ENCODE data around the gene ZFR2.

DNA sequence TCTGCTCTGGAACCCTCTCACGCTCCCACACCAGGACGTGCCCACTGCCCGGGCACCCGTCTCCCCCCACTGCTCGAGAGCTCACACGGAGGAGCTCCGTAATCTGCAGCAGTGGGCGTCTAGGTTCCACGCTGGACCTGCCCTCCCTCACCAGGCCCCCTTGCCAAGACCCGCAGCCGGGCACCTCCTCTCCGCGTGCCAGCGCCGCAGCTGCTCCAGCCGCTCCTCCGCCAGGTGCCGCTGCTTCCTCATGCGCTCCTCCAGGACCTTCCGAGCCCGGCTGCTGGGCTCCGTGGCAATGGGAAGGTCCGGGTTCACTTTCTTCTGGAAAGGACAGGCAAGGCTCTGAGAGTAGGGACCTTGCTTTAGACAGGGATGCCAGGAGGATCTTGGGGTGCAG, 47.7 kb downstream of the ZFR2 start:
- TF ChIP-seq CHD2 (IDR thresholded peaks at IDR 0.05; ENCODE audit: low read length, partially characterized antibody) (no peak), REST (IDR thresholded peaks at IDR 0.05; ENCODE audit: low read depth, low read length) (no peak), POLR2AphosphoS5 (IDR thresholded peaks at IDR 0.05; ENCODE audit: low read depth, low read length) (no peak), TAF1 (IDR thresholded peaks at IDR 0.05; ENCODE audit: borderline replicate concordance, low read depth, low read length) (no peak), FOSL2 (IDR thresholded peaks at IDR 0.05; ENCODE audit: borderline replicate concordance, low read depth) (no peak), SIN3A (IDR thresholded peaks at IDR 0.05; ENCODE audit: borderline replicate concordance, low read depth, low read length) (no peak)
- TF ChIP-seq, protein P1, sequence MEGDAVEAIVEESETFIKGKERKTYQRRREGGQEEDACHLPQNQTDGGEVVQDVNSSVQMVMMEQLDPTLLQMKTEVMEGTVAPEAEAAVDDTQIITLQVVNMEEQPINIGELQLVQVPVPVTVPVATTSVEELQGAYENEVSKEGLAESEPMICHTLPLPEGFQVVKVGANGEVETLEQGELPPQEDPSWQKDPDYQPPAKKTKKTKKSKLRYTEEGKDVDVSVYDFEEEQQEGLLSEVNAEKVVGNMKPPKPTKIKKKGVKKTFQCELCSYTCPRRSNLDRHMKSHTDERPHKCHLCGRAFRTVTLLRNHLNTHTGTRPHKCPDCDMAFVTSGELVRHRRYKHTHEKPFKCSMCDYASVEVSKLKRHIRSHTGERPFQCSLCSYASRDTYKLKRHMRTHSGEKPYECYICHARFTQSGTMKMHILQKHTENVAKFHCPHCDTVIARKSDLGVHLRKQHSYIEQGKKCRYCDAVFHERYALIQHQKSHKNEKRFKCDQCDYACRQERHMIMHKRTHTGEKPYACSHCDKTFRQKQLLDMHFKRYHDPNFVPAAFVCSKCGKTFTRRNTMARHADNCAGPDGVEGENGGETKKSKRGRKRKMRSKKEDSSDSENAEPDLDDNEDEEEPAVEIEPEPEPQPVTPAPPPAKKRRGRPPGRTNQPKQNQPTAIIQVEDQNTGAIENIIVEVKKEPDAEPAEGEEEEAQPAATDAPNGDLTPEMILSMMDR (IDR thresholded peaks at IDR 0.05), result no peak
